Glomerular endothelial cell (primary cell): ENCODE data around the gene ARRDC5. TPM values are rescaled to one million over a fixed set of nuclear protein-coding genes. Genes with fewer than 3 reads are reported as not detected.
"Not testable (repeated sequence)": the region's sequence is repeated elsewhere in the genome, so short reads cannot be mapped to it uniquely, and the experiment has no call there.

ENCODE experiments used
- DNase-seq: peaks from one replicate; pipeline ENCODE4 v3.0.0-alpha.2; 2011; ENCODE audit warnings: low read depth, low spot score; ENCODE audit errors: extremely low read depth
- total RNA-seq: library from RNA; depleted of rRNA; stranded (reverse); fragments of >200 nt; gene quantifications from 2 replicates; pipeline ENCODE4 v1.2.3, GENCODE V29; 2015

Gene ARRDC5
- total RNA-seq, 1 donor from 2014 or later, result not detected

DNA sequence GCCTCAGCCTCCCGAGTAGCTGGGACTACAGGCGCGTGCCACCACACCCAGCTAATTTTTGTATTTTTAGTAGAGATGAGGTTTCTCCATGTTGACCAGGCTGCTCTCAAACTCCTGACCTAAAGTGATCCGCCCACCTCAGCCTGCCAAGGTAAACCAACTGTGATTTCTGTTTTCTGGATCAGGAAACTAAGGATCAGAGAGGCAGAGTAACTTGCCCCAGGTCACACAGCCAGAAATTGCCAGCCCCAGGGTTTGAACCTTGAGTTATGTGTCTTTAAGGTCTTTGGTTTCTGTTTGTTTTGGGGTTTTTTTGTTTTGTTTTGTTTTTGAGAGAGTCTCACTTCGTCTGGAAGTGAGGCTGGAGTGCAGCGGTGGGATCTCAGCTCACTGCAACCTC is 31.0 kb downstream of the ARRDC5 start:
- DNase-seq, result no peak

DNA sequence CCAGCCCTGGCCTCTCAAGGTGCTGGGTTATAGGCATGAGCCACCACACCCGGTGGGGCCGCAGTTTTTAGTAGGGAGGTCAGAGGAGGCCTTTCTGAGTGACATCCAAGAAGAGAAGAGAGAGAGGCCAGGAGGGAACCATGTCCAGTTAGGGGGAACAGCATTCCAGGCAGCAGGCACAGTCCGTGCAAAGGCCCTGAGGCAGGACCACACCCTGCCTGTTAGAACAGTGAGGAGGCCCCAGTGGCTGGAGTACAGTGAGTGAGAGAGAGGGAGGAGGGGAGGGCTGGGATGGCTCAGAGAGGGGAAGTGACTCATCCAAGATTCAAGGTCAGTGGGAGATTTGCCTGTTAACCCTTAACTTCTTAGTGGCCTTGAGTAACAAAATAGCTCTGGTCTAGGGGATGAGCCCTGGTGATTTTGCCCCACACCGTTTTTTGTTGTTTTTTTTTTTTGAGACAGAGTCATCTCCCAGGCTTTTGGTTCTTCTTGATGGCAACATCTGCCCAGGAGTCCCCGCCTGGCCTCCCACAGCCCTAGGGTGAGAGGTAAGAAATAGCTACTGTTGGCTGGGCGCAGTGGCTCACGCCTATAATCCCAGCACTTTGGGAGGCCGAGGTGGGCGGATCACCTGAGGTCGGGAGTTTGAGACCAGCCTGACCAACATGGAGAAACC is 32.5 kb downstream of the ARRDC5 start:
- DNase-seq, result no peak

DNA sequence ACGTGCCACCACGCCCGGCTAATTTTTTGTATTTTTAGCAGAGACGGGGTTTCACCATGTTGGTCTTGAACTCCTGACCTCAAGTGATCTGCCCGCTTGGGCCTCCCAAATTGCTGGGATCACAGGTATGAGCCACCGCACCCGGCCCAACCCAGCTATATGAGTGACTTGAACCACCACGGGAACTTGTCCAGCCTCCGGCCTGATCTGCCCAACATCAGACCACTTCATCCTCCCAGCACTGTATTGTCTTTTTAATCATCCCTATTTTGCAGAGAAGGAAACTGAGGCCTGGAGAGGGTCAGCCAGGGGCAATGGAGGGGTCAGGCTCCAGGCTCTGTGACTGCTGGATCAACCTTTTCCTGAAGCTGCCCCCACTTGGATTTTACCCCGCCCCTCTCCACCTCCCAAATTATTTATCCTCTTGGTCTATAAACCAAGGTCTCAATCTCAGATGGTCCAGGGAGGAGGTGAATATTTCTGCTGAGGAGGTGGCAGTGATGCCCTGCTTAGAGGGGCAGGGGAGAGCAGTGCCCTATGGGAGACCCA is 34.3 kb downstream of the ARRDC5 start:
- no peak for DNase-seq

GRCh38 chr19:4867534-4868285 is 35.0 kb downstream of the ARRDC5 start, which contains the start of gene PLIN3:
TSS of gene PLIN3 (minus strand) at chr19:4867667. CDS start at chr19:4861394, 6,273 bp downstream.
- DNase-seq, result no peak

DNA sequence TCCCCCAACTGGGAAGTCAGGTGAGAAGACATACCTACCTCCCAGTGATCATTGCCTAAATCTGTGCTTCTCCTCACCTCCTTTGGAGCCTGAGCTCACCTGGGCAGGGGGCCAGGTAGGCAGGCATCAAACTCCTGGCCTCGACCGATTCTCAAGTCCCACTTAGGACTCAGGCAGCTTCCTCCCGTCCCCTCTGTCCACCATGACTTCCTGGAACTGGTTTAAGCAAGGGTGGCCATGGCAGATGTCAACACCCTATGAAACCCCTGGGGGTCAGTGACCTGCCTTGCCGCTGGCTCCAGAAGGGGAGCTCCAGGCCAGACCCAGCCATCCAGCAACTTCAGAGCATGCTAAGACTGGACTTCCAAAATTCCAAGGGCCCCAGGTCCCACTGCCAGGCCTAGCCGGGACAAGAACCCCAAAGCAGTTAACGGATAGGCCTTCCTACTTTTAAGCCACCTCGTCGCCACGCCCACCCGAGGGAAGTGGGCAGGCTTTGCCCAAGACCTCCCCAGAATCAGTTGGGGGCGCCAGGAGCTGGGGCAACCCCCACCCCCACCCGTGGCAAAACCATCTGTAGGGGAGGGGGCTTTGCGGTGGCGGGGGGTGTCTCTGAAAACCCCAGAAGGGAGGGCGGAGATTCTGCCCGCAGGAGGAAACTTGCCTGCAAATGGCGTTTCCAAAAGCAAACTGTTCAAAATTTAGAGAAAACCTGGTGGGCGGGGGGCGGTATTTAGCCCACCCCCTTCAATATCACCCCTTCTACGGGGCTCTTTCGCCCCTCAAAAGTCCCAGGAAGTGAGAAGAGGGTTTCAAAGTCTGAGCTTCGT is 35.9 kb downstream of the ARRDC5 start:
- DNase-seq, result no peak

DNA sequence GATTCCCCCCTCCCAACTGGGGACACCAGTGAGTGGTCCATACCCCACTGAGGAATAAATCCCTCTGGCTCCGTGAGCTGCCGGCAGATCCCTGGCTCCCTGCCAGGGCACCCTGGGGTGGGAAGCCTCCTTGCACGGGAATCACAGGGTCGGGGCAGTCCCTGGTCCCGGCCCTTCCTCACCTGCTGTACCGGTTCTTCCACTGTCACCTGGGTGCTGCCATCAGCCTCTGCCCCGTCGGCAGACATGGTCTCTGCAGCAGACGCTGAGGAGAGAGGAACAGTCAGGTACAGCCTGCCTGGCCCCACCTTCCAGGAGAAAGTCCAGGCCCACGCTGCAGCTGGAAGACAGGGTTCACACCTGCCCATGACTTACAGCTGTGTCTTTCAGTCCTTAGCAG is 41.5 kb downstream of the ARRDC5 start:
- DNase-seq, result no peak

DNA sequence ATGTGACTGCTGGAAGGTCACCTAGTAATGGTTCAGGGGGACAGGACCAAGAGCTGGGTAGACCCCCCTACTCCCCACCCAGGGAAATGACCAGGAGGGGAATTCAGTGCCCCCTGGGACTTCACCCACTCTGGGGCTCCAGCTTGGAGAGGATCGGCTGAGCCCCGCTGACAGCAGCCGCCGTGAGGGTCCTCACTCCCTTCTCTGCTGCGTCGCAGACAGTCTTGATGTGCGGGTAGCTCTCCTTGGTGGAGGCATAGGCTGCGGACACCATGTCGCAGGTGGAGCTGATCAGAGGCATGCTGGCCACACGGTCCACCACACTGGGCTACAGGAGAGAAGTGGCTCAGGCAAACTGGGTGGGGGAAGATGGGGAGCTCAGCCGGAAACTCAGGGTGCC is 43.0 kb downstream of the ARRDC5 start:
- DNase-seq, result no peak

DNA sequence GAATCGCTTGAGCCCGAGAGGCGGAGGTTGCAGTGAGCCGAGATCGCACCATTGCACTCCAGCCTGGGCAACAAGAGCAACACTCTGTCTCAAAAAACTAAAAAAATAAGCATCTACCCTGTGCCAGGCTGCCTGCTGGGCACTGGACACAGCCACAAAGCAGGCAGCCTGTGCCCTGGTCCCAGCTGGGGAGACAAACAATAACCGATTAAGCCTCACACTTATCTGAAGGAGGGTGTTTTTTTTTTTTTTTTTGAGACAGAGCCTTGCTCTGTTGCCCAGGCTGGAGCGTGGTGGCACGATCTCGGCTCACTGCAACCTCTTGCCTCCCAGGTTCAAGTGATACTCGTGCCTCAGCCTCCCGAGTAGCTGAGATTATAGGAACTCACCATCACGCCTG is 46.2 kb downstream of the ARRDC5 start:
- not testable (repeated sequence) for DNase-seq

DNA sequence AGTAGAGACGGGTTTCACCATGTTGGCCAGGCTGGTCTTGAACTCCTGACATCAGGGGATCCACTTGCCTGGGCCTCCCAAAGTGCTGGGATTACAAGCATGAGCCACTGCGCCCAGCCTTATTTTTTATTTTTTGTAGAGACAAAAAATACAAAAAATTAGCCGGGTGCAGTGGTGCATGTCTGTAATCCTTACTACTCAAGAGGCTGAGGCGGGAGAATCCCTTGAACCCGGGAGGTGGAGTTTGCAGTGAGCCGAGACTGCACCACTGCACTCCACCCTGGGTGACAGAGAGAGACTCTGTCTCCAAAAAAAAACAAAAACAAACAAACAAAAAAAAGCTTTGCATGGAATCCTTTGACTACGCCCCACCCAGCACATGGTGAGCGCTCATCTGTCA is 49.2 kb downstream of the ARRDC5 start:
- not testable (repeated sequence) for DNase-seq

GRCh38 chr19:4852484-4852883 is 50.2 kb downstream of the ARRDC5 start:
- no peak for DNase-seq

GRCh38 chr19:4851551-4852290 is 51.0 kb downstream of the ARRDC5 start:
- no peak for DNase-seq

DNA sequence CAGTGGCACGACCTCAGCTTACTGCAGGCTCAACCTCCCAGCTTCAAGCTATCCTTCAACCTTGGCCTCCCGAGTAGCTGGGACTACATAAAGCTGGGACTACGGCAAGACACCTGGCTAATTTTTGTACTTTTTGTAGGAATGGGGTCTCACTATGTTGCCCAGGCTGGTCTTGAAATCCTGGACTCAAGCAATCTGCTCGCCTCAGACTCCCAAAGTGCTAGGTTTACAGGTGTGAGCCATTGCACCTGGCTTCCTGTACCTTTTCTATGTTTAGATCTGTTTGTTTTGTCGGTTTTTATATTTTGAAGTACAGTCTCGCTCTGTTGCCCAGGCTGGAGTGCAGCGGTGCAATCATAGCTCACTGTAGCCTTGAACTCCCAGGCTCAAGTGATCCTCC is 53.7 kb downstream of the ARRDC5 start:
- DNase-seq, result no peak

DNA sequence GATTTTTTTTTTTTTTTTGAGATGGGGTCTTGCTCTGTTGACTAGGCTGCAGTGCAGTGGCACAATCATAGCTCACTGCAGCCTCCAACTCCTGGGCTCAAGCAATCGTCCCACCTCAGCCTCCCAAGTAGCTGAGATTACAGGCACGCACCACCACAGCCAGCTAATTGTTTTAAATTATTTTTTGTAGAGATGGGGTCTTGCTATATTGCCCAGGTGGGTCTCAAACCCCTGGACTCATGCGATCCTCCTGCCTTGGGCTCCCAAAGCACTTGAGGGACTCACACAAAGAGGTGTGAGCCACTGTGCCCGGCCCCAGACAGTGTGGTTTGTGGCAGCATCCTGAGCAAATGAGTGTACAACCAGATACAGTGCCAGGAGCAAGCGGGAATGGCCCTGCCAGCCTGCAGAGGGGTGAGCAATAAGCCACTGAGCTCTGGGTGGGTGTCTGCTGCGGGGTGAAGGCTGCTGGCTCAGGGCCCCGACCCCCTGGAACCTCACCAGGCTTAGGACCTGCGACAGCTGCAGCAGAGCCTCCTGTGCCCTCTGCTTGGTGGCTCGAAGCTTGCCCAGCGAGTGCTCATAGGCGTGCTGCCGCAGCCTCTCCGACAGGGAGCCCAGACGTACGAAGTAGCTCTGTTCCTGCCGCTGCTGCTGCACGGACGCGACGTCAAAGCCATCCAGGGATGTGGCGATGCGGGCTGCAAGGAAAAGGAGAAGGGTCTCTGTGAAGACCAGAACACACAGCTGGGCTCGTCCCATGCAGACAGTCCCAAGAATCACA is 55.3 kb downstream of the ARRDC5 start:
- no peak for DNase-seq

DNA sequence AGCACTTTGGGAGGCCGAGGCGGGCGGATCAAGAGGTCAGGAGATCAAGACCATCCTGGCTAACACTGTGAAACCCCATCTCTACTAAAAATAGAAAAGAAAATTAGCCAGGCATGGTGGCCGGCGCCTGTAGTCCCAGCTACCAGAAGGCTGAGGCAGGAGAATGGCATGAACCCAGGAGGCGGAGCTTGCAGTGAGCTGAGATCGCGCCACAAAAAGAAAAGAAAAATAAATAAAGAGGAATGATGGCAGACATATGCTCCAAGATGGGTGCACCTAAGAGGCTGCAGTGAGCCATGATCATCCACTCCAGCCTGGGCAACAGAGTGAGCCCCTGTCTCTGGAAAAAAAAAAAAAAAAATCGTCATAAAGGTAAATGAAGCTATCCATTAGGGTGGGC is 56.7 kb downstream of the ARRDC5 start:
- not testable (repeated sequence) for DNase-seq

GRCh38 chr19:4844348-4845179 is 58.1 kb downstream of the ARRDC5 start:
- no peak for DNase-seq

- no peak for DNase-seq
Observed at GRCh38 chr19:4843647-4843965, 59.1 kb downstream of the ARRDC5 start.
